ENCODE measurements around the gene BORCS8.
A peak's percentile ranks its signal among the peaks of the same experiment; 100 is the strongest.
"Not testable (repeated sequence)": the region's sequence is repeated elsewhere in the genome, so short reads cannot be mapped to it uniquely, and the experiment has no call there.

Gene BORCS8

DNA sequence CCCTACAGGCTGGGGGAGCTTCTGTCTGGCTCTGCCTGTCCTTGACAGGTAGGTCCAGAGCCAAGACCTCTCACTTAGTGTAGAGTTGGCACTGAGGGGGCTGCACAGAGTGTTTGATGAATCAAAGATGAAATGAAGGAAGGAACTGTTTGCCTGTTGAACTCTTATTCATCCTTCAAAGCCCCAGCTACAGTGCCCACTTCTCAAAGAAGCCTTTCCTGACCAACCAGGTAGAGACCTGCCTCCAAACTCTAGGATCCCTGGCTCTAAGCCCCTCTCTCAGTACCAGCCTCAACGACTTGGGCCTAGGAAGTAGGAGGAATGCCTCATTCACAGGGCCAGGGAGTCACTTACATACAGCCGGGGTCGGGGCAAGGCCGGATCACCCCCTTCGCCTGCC is 44.6 kb downstream of the BORCS8 start:
- no peak for DNase-seq

DNA sequence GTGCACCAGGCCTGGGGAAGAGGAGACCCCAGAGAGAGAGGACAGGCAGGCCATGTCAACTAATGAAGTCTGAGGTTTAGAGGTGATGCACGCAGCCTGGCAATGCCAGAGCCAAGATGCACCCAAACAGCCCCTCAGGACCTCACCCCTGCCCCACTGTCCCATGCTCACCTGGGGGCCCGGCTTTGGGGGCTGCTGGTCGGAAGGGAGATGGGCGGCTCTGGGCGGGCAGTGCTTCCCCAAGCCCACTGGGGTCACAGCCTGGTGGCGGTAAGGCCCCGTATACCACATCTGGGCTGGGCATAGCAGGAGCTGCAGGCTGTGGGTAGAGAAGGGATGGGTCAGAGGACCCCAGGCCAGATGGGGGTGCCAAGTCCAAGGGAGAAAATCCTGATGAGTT is 45.1 kb downstream of the BORCS8 start:
- DNase-seq: no peak

- DNase-seq: peak; percentile 95
Observed at GRCh38 chr19:19145684-19146608, 46.0 kb downstream of the BORCS8 start.

GRCh38 chr19:19145281-19145680 is 46.7 kb downstream of the BORCS8 start:
- no peak for DNase-seq

DNA sequence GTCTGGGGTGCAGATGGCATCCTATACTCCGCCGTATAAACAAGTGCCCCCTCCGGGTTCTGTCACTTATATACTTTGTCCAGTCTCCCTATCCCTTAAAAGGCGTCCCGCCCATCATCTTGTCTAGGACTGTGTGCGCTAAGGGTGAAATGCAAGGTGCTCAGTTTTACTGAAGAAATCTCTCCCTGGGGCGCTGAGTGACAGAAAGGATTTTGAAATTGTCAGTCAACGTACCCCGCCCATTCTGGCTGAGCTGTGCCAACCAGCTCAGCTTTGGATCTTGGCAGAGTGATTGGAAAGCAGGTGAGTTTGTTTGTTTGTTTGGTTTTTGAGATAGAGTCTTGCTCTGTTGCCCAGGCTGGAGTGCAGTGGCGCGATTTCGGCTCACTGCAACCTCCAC is 49.6 kb downstream of the BORCS8 start:
- no peak for DNase-seq

- no peak for DNase-seq
Observed at GRCh38 chr19:19140476-19140875, 51.5 kb downstream of the BORCS8 start.

GRCh38 chr19:19139876-19140229 is 52.1 kb downstream of the BORCS8 start:
- no peak for DNase-seq

DNA sequence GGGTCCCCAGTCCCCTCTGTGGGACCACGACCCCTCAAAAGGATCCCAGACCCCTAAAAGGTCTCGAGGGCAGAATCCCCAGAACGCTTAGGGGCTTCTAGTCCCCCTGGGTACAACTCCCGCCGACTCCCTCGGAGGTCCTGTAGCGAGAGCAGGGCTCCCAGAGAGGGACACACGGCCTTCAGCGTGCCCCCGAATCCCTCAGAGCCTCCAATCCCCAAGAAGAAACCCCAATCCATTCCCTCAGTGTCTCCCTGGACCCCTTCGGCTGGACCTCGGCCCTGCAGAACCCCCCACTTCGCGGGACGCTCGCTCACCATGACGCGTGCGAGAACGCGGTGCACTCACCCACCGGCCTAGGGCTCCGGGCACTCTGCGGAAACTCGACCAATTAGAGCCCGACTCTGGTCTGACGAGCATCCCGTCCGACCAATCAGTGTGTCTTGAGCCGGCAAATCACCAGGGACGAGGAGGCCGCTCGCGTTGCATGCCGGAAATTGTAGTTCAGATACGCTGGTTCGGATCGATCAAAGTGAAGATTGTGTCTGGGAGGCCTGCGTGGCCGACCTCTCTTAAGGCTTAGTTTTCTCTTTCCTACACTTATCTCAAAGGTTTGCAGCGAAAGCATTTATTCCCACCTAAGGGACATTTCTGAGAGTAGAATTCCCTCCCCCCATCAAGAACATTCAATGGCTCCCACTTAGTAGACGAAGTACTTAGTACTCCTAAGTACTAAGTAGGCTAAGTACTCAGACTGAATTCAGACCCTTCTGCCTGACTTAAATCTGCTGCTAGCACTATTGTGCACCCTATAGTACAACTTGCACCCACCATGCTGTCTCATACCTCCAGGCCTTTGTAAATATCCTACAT is 53.6 kb downstream of the BORCS8 start, which contains the start of gene TMEM161A:
TSS of gene TMEM161A (minus strand) at position 370 of the 873 bp plus-strand sequence. CDS start at position 320, 50 bp downstream.
- peak; percentile 98 for DNase-seq

GRCh38 chr19:19137556-19138108 is 54.3 kb downstream of the BORCS8 start:
- no peak for DNase-seq

DNA sequence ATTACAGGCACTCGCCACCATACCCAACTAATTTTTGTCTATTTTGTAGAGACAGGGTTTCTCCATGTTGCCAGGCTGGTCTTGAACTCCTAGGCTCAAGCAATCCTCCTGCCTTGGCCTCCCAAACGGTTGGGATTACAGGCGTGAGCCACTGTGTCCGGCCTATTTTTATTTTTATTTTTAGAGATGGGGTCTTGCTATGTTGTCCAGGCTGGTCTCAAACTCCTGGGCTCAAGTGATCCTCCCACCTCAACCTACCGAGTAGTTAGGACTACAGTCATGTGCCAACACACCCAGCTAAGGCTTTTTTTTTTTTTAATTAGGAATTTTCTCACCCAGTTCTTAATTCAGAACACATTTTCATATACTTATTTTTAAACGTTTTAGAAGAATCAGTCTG is 56.2 kb downstream of the BORCS8 start:
- DNase-seq: not testable (repeated sequence)

DNA sequence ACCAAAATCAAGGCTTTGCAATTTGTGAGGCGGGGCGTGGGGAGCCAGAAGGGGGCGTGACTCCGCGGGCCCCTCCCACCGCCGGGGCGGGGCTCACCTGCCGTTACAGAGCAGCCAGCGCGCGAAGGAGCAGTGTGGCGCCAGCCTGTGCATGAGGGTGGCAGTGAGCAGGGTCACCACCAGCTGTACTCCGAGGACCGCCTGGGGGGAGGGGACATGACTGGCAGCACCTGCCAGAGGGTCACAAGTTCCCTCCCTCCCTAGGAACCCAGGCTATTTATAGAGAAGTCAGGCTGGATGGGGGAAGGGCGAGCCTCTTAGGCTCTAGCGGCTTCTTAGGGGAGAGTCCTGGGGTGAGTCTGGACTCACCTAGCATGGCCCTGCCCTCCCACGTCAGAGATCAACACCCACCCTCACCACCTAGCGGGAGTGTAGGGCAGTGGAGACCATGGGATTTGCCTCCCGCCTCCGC is 57.2 kb downstream of the BORCS8 start:
- DNase-seq: peak; percentile 76

DNA sequence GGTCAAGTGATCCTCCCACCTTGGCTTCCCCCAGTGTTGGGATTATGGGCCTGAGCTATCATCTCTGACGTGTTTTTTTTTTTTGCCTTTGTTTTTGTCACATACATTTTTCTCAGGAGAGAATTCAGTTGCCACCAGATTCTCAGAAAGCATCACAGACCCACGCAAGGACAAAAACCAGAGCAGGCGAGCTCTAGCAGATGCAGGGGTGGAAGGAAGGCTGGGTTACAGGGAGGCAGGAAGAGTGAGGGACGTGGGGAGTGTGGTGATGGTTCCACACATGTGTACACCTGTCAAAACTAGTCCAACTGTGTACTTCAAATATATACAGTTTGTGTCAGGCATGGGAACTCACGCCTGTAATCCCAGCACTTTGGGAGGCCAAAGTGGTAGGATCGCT is 58.0 kb downstream of the BORCS8 start:
- no peak for DNase-seq

GRCh38 chr19:19132912-19133311 is 59.0 kb downstream of the BORCS8 start:
- DNase-seq: no peak

DNA sequence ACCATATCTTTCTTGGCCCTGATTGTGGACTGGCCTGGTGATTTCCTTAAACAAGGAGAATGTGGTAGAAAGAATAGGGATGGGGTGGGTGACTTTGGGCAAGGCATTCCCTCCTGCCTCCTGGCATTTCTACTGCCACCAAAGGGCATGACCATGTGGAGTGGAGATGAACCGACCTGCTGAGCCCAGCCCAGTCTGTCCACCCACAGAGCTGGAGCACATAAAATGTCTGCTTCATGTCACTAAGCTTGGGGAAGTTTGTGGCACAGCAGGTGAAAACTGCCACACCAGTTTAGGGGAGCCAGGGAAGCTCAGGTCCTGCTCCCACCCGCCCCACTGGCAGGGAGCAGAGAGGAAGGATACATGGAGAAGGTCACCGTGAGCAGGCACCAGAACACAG is 60.0 kb downstream of the BORCS8 start:
- no peak for DNase-seq
